GM12872 (cell line): ENCODE measurements around the gene MPND.

Experiments used
- CTCF ChIP-seq: IDR thresholded peaks from 3 replicates; pipeline ENCODE4 v1.5.1; 2011; ENCODE audit warnings: low read depth, mild to moderate bottlenecking, low read length, moderate library complexity; ENCODE audit not compliant: insufficient read depth

MPND gene

GRCh38 chr19:4343370-4344307 lies at the start of gene MPND:
MPND (plus strand) TSS chr19:4343562; CDS start chr19:4343594, 32 bp downstream.
- no peak for TF ChIP-seq CTCF

GRCh38 chr19:4294389-4294788 lies 49.0 kb upstream of the MPND start:
- TF ChIP-seq CTCF = no peak

GRCh38 chr19:4295972-4296771 lies 47.2 kb upstream of the MPND start:
- no peak for TF ChIP-seq CTCF

- TF ChIP-seq CTCF = no peak
Measured at GRCh38 chr19:4297901-4298809, 45.2 kb upstream of the MPND start.

GRCh38 chr19:4298810-4299550 lies 44.4 kb upstream of the MPND start:
- no peak for TF ChIP-seq CTCF

- no peak for TF ChIP-seq CTCF
Measured at GRCh38 chr19:4300589-4300988, 42.8 kb upstream of the MPND start.
